Measurements from ENCODE around the gene SLC7A6OS. TPM values are rescaled to one million over a fixed set of nuclear protein-coding genes. Genes with fewer than 3 reads are reported as not detected.

SLC7A6OS gene
- total and polyA plus RNA-seq, 10 of the 15 experiments (the other 5 are each of a cell fraction or from before 2014, with no cell fraction given): 2.9 to 27.4 (median 16.9) TPM

- in situ Hi-C loops (cut with MboI): no loop called here
- RAD21 ChIA-PET (ENCODE audit: unreplicated experiment): no interaction called here
- CTCF ChIA-PET: interaction anchor here (0.8 kb wide), 2 partner anchors 9 to 102 kb away, joined by 3 read pairs; no protein-coding TSS in a partner anchor
- Histone ChIP-seq H3K4me1 (ENCODE audit: control insufficient read depth, insufficient read depth, low read length) (peaks cover 23% of the 10 kb centered on the region), H3K9me3 (replicated peaks; ENCODE audit: control insufficient read depth, insufficient read depth, low read length) (no peaks in the 10 kb centered on the region), H3K27ac (ENCODE audit: control insufficient read depth, insufficient read depth) (no peak overlapping the region), H4K20me1 (ENCODE audit: control insufficient read depth, insufficient read depth) (no peaks in the 10 kb centered on the region), H3K79me2 (ENCODE audit: control insufficient read depth, insufficient read depth, low read length) (no peaks in the 10 kb centered on the region), H3K4me2 (ENCODE audit: control insufficient read depth, insufficient read depth) (no peak overlapping the region), H2AFZ (ENCODE audit: control insufficient read depth, low read depth, low read length) (no peak overlapping the region), H3K9ac (ENCODE audit: control insufficient read depth, insufficient read depth, low read length) (no peak overlapping the region), H3K27me3 (replicated peaks in 1 of 2; ENCODE audit: control insufficient read depth in 2 of 2, insufficient read depth in 2 of 2, low read length in 1 of 2) (no peaks in the 10 kb centered on the region), H3K4me3 (no peak overlapping the region), H3K36me3 (ENCODE audit: control insufficient read depth in 2 of 2, insufficient read depth in 2 of 2, low read length in 1 of 2) (peaks cover 15 to 29% of the 10 kb centered on the region in 2 experiments)
- ATAC-seq (no peak), DNase-seq (ENCODE audit: low read depth, low spot score) (no peak), FAIRE-seq (no peak)
- POLR2A ChIA-PET: no interaction called here
- intact Hi-C loops (cut with micrococcal nuclease; ENCODE audit: unreplicated experiment): no loop called here
- 96% methylated on average over 23 of the region's 23 CpGs for WGBS (ENCODE audit: insufficient coverage, insufficient replicate concordance, low lambda C conversion rate, missing lambda C conversion rate)
- no TSS peak for BruUV-seq (replicated peaks)
- SMC1A ChIA-PET (ENCODE audit: uncharacterized antibody, unreplicated experiment): no interaction called here
- TF ChIP-seq ZNF622 (IDR thresholded peaks at IDR 0.05) (no peak), IRF3 (IDR thresholded peaks at IDR 0.05) (no peak), PML (IDR thresholded peaks at IDR 0.05; ENCODE audit: low read length) (no peak), E4F1 (IDR thresholded peaks at IDR 0.05; ENCODE audit: borderline replicate concordance, partially characterized antibody) (no peak), TARDBP (IDR thresholded peaks at IDR 0.05; ENCODE audit: borderline replicate concordance) (no peak), EZH2 (IDR thresholded peaks at IDR 0.05; ENCODE audit: borderline replicate concordance, control insufficient read depth, low read depth, low read length) (no peak), STAT3 (IDR thresholded peaks at IDR 0.05; ENCODE audit: low read depth, low read length) (no peak), POLR2AphosphoS2 (IDR thresholded peaks at IDR 0.05; ENCODE audit: low read depth, low read length) (no peak), REST (IDR thresholded peaks at IDR 0.05; ENCODE audit: low read depth, low read length) (no peak), LARP7 (IDR thresholded peaks at IDR 0.05) (no peak), NRF1 (conservative IDR thresholded peaks at IDR 0.05; ENCODE audit: low read depth, low read length) (no peak)
These were observed 48.8 kb upstream of the SLC7A6OS start for GRCh38 chr16:68359398-68360191.
